HEK293 (cell line): Measurements from ENCODE around the gene FUT3.
A peak's percentile ranks its signal among the peaks of the same experiment; 100 is the strongest.

ENCODE experiments used
- CTCF ChIA-PET: fragments of 350-600 bp; formaldehyde crosslinking; extraction: SDS; loops from one replicate; lab custom pipeline; 2021; ENCODE audit warnings: antibody characterized with exemption; lab: Yijun Ruan, JAX
- POLR2A ChIA-PET: fragments of 300-600 bp; formaldehyde crosslinking; extraction: SDS; loops from one replicate; lab custom pipeline; 2020; ENCODE audit warnings: antibody characterized with exemption, inconsistent platforms; lab: Yijun Ruan, JAX
- H3K27ac ChIP-seq: fragments of 200-500 bp; sonication (Bioruptor generic); 2 replicates; pipeline ENCODE4 v1.5.1; 2014; ENCODE audit warnings: low read depth, low read length, control low read depth, inconsistent platforms; ENCODE audit errors: extremely low read depth
- H3K36me3 ChIP-seq, 2 experiments: fragments of 200-500 bp in 1 of 2; sonication (Bioruptor generic) in 1 of 2; 1 replicate in 1 of 2; 2 replicates in 1 of 2; pipeline ENCODE4 v1.5.1; 2014 to 2017; ENCODE audit warnings: inconsistent platforms in 2 of 2, low read length in 2 of 2; ENCODE audit not compliant: control insufficient read depth in 2 of 2, insufficient read depth in 1 of 2
- H3K4me1 ChIP-seq: fragments of 200-500 bp; sonication (Bioruptor generic); 2 replicates; pipeline ENCODE4 v1.5.1; 2014; ENCODE audit warnings: mild to moderate bottlenecking, low read length, inconsistent platforms; ENCODE audit not compliant: control insufficient read depth, insufficient read depth
- H3K4me3 ChIP-seq: 2 replicates; pipeline ENCODE4 v1.5.1; 2011; ENCODE audit warnings: low read depth, mild to moderate bottlenecking, control low read depth, low read length, moderate library complexity
- H3K9me3 ChIP-seq: fragments of 200-500 bp; sonication (Bioruptor generic); 2 replicates; pipeline ENCODE4 v1.5.1; 2014; ENCODE audit warnings: low read depth, low read length, inconsistent platforms; ENCODE audit not compliant: control insufficient read depth, insufficient read depth
- ATF2 ChIP-seq: fragments of 450-650 bp; formaldehyde crosslinking; IDR thresholded peaks from 2 replicates; pipeline ENCODE4 v1.5.1; 2016; ENCODE audit warnings: missing biosample characterization, missing genetic modification characterization, low read depth
- EGR2 ChIP-seq: fragments of 450-650 bp; formaldehyde crosslinking; IDR thresholded peaks from 2 replicates; pipeline ENCODE4 v1.5.1; 2016; ENCODE audit warnings: low read depth, missing biosample characterization, missing genetic modification characterization
- HOXC10 ChIP-seq: sonication (generic); formaldehyde crosslinking; IDR thresholded peaks from 2 replicates; pipeline ENCODE4 v1.8.1; 2023; ENCODE audit warnings: mild to moderate bottlenecking, missing genetic modification reagents
- WT1 ChIP-seq: fragments of 450-650 bp; formaldehyde crosslinking; IDR thresholded peaks from 2 replicates; pipeline ENCODE4 v1.5.1; 2016; ENCODE audit warnings: missing biosample characterization, missing genetic modification characterization
- ZBTB48 ChIP-seq: fragments of 450-650 bp; formaldehyde crosslinking; IDR thresholded peaks from 2 replicates; pipeline ENCODE4 v1.5.1; 2016; ENCODE audit warnings: missing biosample characterization, missing genetic modification characterization
- ZFHX2 ChIP-seq: fragments of 450-650 bp; formaldehyde crosslinking; conservative IDR thresholded peaks from 2 replicates; pipeline ENCODE4 v1.5.1; 2016; ENCODE audit warnings: missing biosample characterization, missing genetic modification characterization
- ZFP3 ChIP-seq: fragments of 450-650 bp; formaldehyde crosslinking; IDR thresholded peaks from 2 replicates; pipeline ENCODE4 v1.5.1; 2016; ENCODE audit warnings: low read depth, missing biosample characterization, missing genetic modification characterization
- ZNF211 ChIP-seq: fragments of 450-650 bp; formaldehyde crosslinking; IDR thresholded peaks from 2 replicates; pipeline ENCODE4 v1.5.1; 2016; ENCODE audit warnings: low read depth, missing biosample characterization, missing genetic modification characterization
- ZNF324 ChIP-seq: fragments of 450-650 bp; formaldehyde crosslinking; IDR thresholded peaks from 2 replicates; pipeline ENCODE4 v1.5.1; 2016; ENCODE audit warnings: missing biosample characterization, missing genetic modification characterization
- ZNF433 ChIP-seq: fragments of 450-650 bp; formaldehyde crosslinking; IDR thresholded peaks from 2 replicates; pipeline ENCODE4 v1.5.1; 2016; ENCODE audit warnings: missing biosample characterization, missing genetic modification characterization, low read depth
- ZNF473 ChIP-seq: fragments of 450-650 bp; formaldehyde crosslinking; IDR thresholded peaks from 2 replicates; pipeline ENCODE4 v1.5.1; 2017; ENCODE audit warnings: missing biosample characterization, missing genetic modification characterization
- ZNF514 ChIP-seq: fragments of 450-650 bp; formaldehyde crosslinking; IDR thresholded peaks from 2 replicates; pipeline ENCODE4 v1.5.1; 2016; ENCODE audit warnings: missing biosample characterization, missing genetic modification characterization
- ZNF530 ChIP-seq: fragments of 450-650 bp; formaldehyde crosslinking; IDR thresholded peaks from 2 replicates; pipeline ENCODE4 v1.5.1; 2016; ENCODE audit warnings: low read depth, missing biosample characterization, missing genetic modification characterization
- ZNF560 ChIP-seq: fragments of 450-650 bp; formaldehyde crosslinking; IDR thresholded peaks from 2 replicates; pipeline ENCODE4 v1.5.1; 2017; ENCODE audit warnings: missing biosample characterization, missing genetic modification characterization, borderline replicate concordance
- ZNF585B ChIP-seq: fragments of 450-650 bp; formaldehyde crosslinking; IDR thresholded peaks from 2 replicates; pipeline ENCODE4 v1.5.1; 2016; ENCODE audit warnings: missing biosample characterization, missing genetic modification characterization
- ZNF600 ChIP-seq: fragments of 450-650 bp; formaldehyde crosslinking; IDR thresholded peaks from 2 replicates; pipeline ENCODE4 v1.5.1; 2016; ENCODE audit warnings: missing biosample characterization, missing genetic modification characterization
- ZNF639 ChIP-seq: fragments of 450-650 bp; formaldehyde crosslinking; IDR thresholded peaks from 2 replicates; pipeline ENCODE4 v1.5.1; 2016; ENCODE audit warnings: missing biosample characterization, missing genetic modification characterization
- ZNF677 ChIP-seq: fragments of 450-650 bp; IDR thresholded peaks from 2 replicates; pipeline ENCODE4 v1.5.0; 2018; ENCODE audit warnings: missing biosample characterization, mild to moderate bottlenecking, missing genetic modification characterization, moderate library complexity
- ZNF768 ChIP-seq: fragments of 450-650 bp; formaldehyde crosslinking; IDR thresholded peaks from 2 replicates; pipeline ENCODE4 v1.5.1; 2018; ENCODE audit warnings: missing biosample characterization, mild to moderate bottlenecking, missing genetic modification characterization
- TF ChIP-seq, protein P1 (sequence below): fragments of 450-650 bp; formaldehyde crosslinking; IDR thresholded peaks from 2 replicates; pipeline ENCODE4 v1.5.1; 2017; ENCODE audit warnings: missing biosample characterization, missing genetic modification characterization
- TF ChIP-seq, protein P2 (sequence below): fragments of 450-650 bp; formaldehyde crosslinking; optimal IDR thresholded peaks from 2 replicates; pipeline ENCODE3; 2016; ENCODE audit warnings: missing biosample characterization, mild to moderate bottlenecking, missing genetic modification characterization
- TF ChIP-seq, protein P3 (sequence below): fragments of 450-650 bp; formaldehyde crosslinking; IDR thresholded peaks from 2 replicates; pipeline ENCODE4 v1.5.1; 2016; ENCODE audit warnings: missing biosample characterization, missing genetic modification characterization

FUT3 gene

DNA sequence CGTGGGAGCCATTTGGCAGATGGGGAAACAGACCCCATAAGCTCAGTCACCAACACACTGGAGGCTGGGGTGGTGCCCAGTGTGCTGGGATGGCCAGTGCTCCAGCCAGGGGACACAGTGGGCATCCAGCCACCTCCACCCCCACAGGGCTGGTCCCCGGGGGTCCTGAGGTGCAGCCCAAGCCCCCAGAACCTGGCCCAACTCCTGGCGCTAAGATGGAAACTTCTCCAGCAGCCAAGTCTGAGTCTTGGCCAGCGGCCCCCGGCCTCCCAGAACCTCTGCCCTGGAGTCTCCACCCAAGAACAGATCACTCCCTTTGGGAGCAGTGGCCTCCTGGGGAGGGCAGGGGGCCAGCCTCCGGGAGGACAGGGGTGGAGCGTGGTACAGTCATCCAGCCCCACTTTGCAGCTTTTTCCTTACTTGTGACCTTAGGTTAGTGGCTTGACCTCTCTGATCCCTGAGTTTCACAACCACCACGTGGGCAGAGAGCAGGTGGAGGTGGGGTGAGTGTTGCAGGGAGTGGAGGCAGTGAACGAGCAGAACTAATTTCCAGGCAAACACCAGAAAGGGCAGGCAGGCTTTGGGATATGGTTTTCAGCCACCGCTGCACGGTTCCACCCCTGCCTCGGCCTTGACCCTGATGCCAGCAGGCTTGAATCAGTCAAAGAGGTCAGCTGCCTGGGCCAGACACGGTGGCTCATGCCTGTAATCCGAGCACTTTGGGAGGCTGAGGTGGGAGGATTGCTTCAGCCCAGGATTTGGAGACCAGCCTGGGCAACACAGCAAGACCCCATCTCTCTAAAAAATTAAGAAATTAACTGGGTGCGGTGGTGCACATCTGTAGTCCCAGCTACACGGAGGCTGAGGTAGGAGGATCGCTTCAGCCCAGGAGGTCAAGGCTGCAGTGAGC lies 50.6 kb downstream of the FUT3 start (continued):
- TF ChIP-seq HOXC10 (CRISPR knock-in tag) = no peak
- TF ChIP-seq, all 188 proteins: peak for 3

- H3K4me3 ChIP-seq = no peak overlapping the region
- no peaks in the 10 kb centered on the region for H3K9me3 ChIP-seq
- peaks cover 2% of the 10 kb centered on the region; the same call in 1 of the 2 replicates for H3K4me1 ChIP-seq
- no peaks in the 10 kb centered on the region for H3K36me3 ChIP-seq
- ChIA-PET CTCF (interaction anchor here (0.7 to 0.8 kb wide), 2 partner anchors 22 to 249 kb away, joined by 4 to 9 read pairs; no protein-coding TSS in a partner anchor), POLR2A (no interaction called here)
- no peak overlapping the region for H3K27ac ChIP-seq
- TF ChIP-seq, protein P1, sequence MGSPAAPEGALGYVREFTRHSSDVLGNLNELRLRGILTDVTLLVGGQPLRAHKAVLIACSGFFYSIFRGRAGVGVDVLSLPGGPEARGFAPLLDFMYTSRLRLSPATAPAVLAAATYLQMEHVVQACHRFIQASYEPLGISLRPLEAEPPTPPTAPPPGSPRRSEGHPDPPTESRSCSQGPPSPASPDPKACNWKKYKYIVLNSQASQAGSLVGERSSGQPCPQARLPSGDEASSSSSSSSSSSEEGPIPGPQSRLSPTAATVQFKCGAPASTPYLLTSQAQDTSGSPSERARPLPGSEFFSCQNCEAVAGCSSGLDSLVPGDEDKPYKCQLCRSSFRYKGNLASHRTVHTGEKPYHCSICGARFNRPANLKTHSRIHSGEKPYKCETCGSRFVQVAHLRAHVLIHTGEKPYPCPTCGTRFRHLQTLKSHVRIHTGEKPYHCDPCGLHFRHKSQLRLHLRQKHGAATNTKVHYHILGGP = no peak
- TF ChIP-seq ZNF768 (tag by site-specific recombination) (no peak), ATF2 (tag by site-specific recombination) (no peak), WT1 (tag by site-specific recombination) (no peak), ZNF211 (tag by site-specific recombination) (no peak), EGR2 (0 out of 2 replicates have a peak, but pooled peaks have one; percentile 24), ZNF600 (tag by site-specific recombination) (0 out of 2 replicates have a peak, but pooled peaks have one; percentile 28), ZNF560 (tag by site-specific recombination) (no peak), ZFHX2 (tag by site-specific recombination) (peak; percentile 63), ZNF433 (no peak), ZNF530 (no peak), ZNF585B (tag by site-specific recombination) (no peak), ZNF514 (tag by site-specific recombination) (no peak), ZNF639 (no peak), ZNF473 (tag by site-specific recombination) (no peak), ZNF324 (tag by site-specific recombination) (no peak), ZNF677 (tag by site-specific recombination) (no peak), ZFP3 (tag by site-specific recombination) (no peak), ZBTB48 (tag by site-specific recombination) (no peak)
- TF ChIP-seq, protein P2, sequence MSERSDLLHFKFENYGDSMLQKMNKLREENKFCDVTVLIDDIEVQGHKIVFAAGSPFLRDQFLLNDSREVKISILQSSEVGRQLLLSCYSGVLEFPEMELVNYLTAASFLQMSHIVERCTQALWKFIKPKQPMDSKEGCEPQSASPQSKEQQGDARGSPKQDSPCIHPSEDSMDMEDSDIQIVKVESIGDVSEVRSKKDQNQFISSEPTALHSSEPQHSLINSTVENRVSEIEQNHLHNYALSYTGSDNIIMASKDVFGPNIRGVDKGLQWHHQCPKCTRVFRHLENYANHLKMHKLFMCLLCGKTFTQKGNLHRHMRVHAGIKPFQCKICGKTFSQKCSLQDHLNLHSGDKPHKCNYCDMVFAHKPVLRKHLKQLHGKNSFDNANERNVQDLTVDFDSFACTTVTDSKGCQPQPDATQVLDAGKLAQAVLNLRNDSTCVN = no peak
- TF ChIP-seq, protein P3, sequence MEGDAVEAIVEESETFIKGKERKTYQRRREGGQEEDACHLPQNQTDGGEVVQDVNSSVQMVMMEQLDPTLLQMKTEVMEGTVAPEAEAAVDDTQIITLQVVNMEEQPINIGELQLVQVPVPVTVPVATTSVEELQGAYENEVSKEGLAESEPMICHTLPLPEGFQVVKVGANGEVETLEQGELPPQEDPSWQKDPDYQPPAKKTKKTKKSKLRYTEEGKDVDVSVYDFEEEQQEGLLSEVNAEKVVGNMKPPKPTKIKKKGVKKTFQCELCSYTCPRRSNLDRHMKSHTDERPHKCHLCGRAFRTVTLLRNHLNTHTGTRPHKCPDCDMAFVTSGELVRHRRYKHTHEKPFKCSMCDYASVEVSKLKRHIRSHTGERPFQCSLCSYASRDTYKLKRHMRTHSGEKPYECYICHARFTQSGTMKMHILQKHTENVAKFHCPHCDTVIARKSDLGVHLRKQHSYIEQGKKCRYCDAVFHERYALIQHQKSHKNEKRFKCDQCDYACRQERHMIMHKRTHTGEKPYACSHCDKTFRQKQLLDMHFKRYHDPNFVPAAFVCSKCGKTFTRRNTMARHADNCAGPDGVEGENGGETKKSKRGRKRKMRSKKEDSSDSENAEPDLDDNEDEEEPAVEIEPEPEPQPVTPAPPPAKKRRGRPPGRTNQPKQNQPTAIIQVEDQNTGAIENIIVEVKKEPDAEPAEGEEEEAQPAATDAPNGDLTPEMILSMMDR (tag by site-specific recombination) = no peak
Observed at GRCh38 chr19:5799247-5800241, 51.7 kb downstream of the FUT3 start.
